MM.1S (cell line): ENCODE measurements around the gene SH3BP5L.

Experiments used
- CTCF ChIP-seq: fragments of 300-600 bp; sonication (generic); IDR thresholded peaks from 2 replicates; pipeline ENCODE4 v1.5.1; 2016; ENCODE audit warnings: antibody characterized with exemption, low read length, mixed read lengths
- EZH2 ChIP-seq: fragments of 300-600 bp; sonication (generic); optimal IDR thresholded peaks from 2 replicates; pipeline ENCODE3; 2017; ENCODE audit warnings: low read depth, mild to moderate bottlenecking, antibody characterized with exemption, low read length, mixed read lengths
- EZH2phosphoT487 ChIP-seq: fragments of 300-600 bp; sonication (generic); IDR thresholded peaks from 2 replicates; pipeline ENCODE4 v1.6.1; 2018; ENCODE audit warnings: antibody characterized with exemption, low read length

- TF ChIP-seq EZH2phosphoT487 (no peak), CTCF (no peak), EZH2 (no peak)
Measured at GRCh38 chr1:248824301-248824700, 1.4 kb downstream of the SH3BP5L start.
